ENCODE results near the gene ATP2A1. TPM values are rescaled to one million over a fixed set of nuclear protein-coding genes. Genes with fewer than 3 reads are reported as not detected.

The ATP2A1 gene
- total and polyA plus RNA-seq, 2 of the 13 experiments (the other 11 are each of a cell fraction or from before 2014, with no cell fraction given): 3.2 to 12.5 TPM

DNA sequence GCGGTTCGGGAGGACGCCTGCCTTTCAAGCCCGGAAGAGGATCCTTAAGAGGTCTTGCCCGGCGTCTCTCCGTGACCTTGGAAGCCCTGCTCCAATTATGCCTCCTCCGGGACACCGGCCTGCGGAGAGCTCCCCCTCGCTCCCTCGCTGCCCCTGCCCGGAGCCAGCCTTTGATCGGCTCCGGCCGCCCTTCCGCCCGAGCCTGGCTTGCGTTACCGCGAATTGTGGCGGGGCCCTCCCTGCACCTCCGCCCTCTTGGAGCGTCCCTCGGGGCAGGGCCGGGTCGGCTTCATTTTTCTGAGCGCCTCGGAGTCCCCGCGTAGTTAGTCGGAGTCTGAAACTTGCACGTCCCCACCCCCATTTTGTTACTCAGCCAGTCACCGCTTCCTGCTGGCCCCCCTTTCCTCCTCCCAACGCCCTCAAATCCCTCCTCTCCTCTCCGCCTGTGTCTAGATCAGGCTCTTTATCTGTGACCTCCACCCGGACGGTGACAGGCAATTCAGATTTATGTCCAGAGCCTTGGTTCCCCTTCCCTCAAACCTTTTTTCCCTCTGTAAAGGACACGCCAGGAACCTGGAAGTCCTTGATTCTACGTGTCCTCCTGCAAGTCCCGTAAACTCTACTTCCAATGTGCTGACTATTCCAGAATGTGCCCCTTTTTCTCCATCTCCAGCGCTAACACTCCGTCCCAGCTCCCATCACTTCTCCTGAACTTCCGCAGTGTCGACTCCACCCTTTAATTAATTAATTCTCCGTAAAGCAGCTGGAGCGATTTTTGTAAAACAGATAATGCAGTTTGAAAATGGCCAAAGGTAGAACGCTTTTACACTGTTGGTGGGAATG lies 47.3 kb downstream of the ATP2A1 start (continued):
- peak; percentile 48 for TF ChIP-seq AKAP8 (CRISPR knock-in tag; IDR thresholded peaks at IDR 0.05)
- TF ChIP-seq MLXIP (CRISPR knock-in tag; IDR thresholded peaks at IDR 0.05; ENCODE audit: borderline replicate concordance): no peak
- no peak; the same call in 1 of the 2 replicates for TF ChIP-seq ZNF136 (CRISPR knock-in tag; IDR thresholded peaks at IDR 0.05; ENCODE audit: low read depth)
- TF ChIP-seq ARHGAP35 (CRISPR knock-in tag; IDR thresholded peaks at IDR 0.05; ENCODE audit: borderline replicate concordance): no peak; the same call in 1 of the 2 replicates
- 0 out of 2 replicates have a peak, but pooled peaks have one; percentile 20 for TF ChIP-seq KLF12 (CRISPR knock-in tag; IDR thresholded peaks at IDR 0.05; ENCODE audit: borderline replicate concordance)
- TF ChIP-seq, protein P1, sequence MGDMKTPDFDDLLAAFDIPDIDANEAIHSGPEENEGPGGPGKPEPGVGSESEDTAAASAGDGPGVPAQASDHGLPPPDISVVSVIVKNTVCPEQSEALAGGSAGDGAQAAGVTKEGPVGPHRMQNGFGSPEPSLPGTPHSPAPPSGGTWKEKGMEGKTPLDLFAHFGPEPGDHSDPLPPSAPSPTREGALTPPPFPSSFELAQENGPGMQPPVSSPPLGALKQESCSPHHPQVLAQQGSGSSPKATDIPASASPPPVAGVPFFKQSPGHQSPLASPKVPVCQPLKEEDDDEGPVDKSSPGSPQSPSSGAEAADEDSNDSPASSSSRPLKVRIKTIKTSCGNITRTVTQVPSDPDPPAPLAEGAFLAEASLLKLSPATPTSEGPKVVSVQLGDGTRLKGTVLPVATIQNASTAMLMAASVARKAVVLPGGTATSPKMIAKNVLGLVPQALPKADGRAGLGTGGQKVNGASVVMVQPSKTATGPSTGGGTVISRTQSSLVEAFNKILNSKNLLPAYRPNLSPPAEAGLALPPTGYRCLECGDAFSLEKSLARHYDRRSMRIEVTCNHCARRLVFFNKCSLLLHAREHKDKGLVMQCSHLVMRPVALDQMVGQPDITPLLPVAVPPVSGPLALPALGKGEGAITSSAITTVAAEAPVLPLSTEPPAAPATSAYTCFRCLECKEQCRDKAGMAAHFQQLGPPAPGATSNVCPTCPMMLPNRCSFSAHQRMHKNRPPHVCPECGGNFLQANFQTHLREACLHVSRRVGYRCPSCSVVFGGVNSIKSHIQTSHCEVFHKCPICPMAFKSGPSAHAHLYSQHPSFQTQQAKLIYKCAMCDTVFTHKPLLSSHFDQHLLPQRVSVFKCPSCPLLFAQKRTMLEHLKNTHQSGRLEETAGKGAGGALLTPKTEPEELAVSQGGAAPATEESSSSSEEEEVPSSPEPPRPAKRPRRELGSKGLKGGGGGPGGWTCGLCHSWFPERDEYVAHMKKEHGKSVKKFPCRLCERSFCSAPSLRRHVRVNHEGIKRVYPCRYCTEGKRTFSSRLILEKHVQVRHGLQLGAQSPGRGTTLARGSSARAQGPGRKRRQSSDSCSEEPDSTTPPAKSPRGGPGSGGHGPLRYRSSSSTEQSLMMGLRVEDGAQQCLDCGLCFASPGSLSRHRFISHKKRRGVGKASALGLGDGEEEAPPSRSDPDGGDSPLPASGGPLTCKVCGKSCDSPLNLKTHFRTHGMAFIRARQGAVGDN (CRISPR knock-in tag; IDR thresholded peaks at IDR 0.05): peak; percentile 89
- TF ChIP-seq, protein P2, sequence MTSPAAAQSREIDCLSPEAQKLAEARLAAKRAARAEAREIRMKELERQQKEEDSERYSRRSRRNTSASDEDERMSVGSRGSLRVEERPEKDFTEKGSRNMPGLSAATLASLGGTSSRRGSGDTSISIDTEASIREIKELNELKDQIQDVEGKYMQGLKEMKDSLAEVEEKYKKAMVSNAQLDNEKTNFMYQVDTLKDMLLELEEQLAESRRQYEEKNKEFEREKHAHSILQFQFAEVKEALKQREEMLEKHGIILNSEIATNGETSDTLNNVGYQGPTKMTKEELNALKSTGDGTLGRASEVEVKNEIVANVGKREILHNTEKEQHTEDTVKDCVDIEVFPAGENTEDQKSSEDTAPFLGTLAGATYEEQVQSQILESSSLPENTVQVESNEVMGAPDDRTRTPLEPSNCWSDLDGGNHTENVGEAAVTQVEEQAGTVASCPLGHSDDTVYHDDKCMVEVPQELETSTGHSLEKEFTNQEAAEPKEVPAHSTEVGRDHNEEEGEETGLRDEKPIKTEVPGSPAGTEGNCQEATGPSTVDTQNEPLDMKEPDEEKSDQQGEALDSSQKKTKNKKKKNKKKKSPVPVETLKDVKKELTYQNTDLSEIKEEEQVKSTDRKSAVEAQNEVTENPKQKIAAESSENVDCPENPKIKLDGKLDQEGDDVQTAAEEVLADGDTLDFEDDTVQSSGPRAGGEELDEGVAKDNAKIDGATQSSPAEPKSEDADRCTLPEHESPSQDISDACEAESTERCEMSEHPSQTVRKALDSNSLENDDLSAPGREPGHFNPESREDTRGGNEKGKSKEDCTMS (CRISPR knock-in tag; conservative IDR thresholded peaks at IDR 0.05): no peak
- TF ChIP-seq ZNF329 (CRISPR knock-in tag; IDR thresholded peaks at IDR 0.05; ENCODE audit: low read depth): peak; percentile 73; the same call in 1 of the 2 replicates
- TF ChIP-seq NONO (IDR thresholded peaks at IDR 0.05): no peak
- peak; percentile 23; the same call in 1 of the 2 replicates for TF ChIP-seq NONO (CRISPR knock-in tag; conservative IDR thresholded peaks at IDR 0.05)
- TF ChIP-seq, protein P3, sequence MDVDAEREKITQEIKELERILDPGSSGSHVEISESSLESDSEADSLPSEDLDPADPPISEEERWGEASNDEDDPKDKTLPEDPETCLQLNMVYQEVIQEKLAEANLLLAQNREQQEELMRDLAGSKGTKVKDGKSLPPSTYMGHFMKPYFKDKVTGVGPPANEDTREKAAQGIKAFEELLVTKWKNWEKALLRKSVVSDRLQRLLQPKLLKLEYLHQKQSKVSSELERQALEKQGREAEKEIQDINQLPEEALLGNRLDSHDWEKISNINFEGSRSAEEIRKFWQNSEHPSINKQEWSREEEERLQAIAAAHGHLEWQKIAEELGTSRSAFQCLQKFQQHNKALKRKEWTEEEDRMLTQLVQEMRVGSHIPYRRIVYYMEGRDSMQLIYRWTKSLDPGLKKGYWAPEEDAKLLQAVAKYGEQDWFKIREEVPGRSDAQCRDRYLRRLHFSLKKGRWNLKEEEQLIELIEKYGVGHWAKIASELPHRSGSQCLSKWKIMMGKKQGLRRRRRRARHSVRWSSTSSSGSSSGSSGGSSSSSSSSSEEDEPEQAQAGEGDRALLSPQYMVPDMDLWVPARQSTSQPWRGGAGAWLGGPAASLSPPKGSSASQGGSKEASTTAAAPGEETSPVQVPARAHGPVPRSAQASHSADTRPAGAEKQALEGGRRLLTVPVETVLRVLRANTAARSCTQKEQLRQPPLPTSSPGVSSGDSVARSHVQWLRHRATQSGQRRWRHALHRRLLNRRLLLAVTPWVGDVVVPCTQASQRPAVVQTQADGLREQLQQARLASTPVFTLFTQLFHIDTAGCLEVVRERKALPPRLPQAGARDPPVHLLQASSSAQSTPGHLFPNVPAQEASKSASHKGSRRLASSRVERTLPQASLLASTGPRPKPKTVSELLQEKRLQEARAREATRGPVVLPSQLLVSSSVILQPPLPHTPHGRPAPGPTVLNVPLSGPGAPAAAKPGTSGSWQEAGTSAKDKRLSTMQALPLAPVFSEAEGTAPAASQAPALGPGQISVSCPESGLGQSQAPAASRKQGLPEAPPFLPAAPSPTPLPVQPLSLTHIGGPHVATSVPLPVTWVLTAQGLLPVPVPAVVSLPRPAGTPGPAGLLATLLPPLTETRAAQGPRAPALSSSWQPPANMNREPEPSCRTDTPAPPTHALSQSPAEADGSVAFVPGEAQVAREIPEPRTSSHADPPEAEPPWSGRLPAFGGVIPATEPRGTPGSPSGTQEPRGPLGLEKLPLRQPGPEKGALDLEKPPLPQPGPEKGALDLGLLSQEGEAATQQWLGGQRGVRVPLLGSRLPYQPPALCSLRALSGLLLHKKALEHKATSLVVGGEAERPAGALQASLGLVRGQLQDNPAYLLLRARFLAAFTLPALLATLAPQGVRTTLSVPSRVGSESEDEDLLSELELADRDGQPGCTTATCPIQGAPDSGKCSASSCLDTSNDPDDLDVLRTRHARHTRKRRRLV (CRISPR knock-in tag; IDR thresholded peaks at IDR 0.05): no peak
- TF ChIP-seq EHMT2 (IDR thresholded peaks at IDR 0.05; ENCODE audit: borderline replicate concordance, low read depth, low read length): no peak

All from HepG2 (cell line).